ENCODE results near the gene GABARAP.
A peak's percentile ranks its signal among the peaks of the same experiment; 100 is the strongest.

GABARAP gene

GRCh38 chr17:7207120-7208001, 34.9 kb downstream of the GABARAP start:
- DNase-seq (ENCODE audit: low read depth in 2 of 2), result no peak

DNA sequence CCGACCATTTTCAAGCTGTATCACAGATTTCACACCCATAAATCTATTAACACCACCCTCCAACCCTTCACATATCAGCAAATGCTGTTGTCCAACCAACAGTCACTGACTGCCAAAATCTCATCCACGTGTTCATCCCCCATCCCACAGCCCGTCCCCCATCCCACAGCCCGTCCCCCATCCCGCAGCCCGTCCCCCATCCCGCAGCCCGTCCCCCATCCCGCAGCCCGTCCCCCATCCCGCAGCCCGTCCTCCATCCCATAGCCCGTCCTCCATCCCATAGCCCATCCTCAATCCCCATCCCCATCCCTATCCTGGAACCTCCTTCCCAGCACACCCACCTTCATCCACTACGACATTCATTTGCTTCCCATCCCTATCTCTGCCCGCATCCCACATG, 36.7 kb downstream of the GABARAP start:
- DNase-seq (ENCODE audit: low read depth in 2 of 2), result no peak

DNA sequence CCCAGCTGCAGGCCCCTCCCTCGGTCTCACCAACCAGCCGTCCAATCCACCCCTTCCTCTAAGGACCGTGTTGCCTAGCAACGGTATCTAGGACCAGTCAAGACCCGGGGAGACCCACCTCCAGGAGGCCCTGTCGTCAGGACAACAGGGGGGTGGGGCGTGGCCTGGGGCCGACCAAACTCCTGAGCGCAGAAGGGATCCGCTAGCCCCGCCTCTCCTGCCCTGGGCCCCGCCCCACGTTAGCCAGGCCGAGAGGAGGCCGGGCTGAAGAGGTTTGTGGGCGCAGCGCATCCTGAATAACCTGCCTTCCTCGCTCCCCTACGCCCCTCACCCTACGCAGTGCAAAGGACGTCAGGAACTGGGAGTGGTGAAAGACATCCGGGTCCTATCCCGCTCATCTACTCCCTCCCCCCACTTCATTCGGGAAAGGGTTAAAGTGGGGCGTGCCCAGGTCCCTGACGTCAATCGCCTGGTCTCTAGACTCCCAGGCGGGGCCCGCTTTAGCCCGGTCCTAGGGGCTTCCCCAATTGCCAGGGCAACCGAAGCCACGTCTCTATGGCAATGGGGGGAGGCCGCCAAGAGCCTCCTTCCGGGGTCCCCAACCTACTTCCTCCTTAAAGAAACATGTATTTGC, 37.3 kb downstream of the GABARAP start:
- DNase-seq (ENCODE audit: low read depth in 2 of 2), result peak; percentile 78 to 92

DNA sequence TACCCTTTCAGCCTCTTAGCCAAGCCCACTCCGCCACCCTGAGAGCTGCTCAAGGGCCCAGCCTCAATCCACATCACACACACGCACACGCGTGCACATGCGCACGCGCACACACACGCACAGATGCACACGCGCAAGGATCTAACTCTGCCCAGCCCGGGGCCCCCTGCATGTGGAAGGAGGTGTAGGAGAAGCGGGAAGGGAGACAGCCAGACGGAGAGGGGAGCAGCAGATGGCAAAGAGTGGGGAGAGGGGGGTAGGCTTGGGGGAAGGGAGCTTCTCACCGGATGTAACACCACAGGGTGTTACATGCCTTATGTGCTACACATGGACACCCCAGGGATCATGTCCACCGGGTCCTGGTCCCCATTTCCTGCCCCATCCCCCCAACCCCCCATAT, 37.9 kb downstream of the GABARAP start:
- DNase-seq (ENCODE audit: low read depth in 2 of 2), result no peak

- DNase-seq (ENCODE audit: low read depth in 2 of 2), result no peak
These were observed 38.9 kb downstream of the GABARAP start for GRCh38 chr17:7203391-7203790.

GRCh38 chr17:7196651-7197401, 45.4 kb downstream of the GABARAP start:
- no peak for DNase-seq (ENCODE audit: low read depth in 2 of 2)

DNA sequence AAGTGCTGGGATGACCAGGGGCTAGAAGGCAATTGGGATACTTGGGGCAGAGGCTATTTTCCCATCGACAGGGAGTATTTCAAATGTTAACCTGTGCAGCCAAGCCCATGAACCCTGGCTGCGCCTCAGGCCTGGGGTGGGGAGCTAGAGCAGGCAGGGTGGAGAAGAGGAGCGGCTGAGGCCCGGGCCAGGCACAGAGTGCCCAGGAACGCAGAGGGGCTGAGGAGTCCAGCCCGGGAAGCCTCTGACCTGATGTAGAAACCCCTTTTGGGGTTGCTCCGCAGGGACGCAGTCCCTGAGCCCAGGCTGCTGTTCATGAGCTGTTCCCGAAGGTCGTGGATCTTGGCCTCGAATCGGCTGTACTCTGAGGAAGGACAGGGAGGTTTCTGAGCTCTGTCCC, 46.3 kb downstream of the GABARAP start:
- no peak for DNase-seq (ENCODE audit: low read depth in 2 of 2)

- no peak for DNase-seq (ENCODE audit: low read depth in 2 of 2)
These were observed 49.8 kb downstream of the GABARAP start for GRCh38 chr17:7192271-7192937.

GRCh38 chr17:7191571-7192270, 50.5 kb downstream of the GABARAP start:
- DNase-seq (ENCODE audit: low read depth in 2 of 2), result no peak

DNA sequence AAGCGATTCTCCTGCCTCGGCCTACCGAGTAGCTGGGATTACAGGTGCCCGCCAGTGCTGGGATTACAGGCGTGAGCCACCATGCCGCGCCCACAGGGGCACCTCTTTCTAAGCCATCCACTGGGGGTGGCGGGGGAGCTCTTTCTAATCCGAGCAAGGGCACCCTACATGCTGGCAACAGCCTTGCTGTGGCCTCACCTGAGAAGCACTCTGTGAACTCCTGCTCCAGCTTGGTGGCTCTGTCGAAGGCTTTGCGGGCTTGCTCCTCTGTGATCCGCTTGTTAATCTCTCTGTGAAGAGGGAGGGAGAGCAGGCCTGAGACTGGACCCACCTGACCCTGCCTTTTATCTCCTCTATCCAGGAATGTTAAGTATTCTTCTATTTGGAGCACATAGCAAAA, 51.2 kb downstream of the GABARAP start:
- no peak for DNase-seq (ENCODE audit: low read depth in 2 of 2)

GRCh38 chr17:7190276-7190917, 51.9 kb downstream of the GABARAP start:
- no peak for DNase-seq (ENCODE audit: low read depth in 2 of 2)
